ENCODE measurements around the gene CYP26B1. TPM values are rescaled to one million over a fixed set of nuclear protein-coding genes. Genes with fewer than 3 reads are reported as not detected.

Gene CYP26B1
- total RNA-seq, 1 experiment from 2014 or later, result 0.20 TPM

GRCh38 chr2:72178551-72178950 is 30.9 kb upstream of the CYP26B1 start:
- peaks cover 15% of the 10 kb centered on the region in 2 experiments for H3K4me1 Mint-ChIP-seq
- H3K4me3 Mint-ChIP-seq, result no peak overlapping the region
- Histone ChIP-seq H2BK20ac (ENCODE audit: low read depth, low read length, poor library complexity, severe bottlenecking) (no peak overlapping the region), H3K23ac (ENCODE audit: insufficient read length, low read depth, low read length) (no peak overlapping the region), H2BK120ac (ENCODE audit: low read depth, low read length, poor library complexity, severe bottlenecking) (no peak overlapping the region), H3K23me2 (ENCODE audit: insufficient read length, low read depth, low read length, poor library complexity, severe bottlenecking) (no peaks in the 10 kb centered on the region), H2BK5ac (ENCODE audit: insufficient read length, low read length) (no peak overlapping the region), H3K9ac (ENCODE audit: extremely low read depth, insufficient read length, low read length) (no peak overlapping the region), H2AFZ (ENCODE audit: low read length) (no peak overlapping the region), H4K5ac (ENCODE audit: insufficient read length, low read depth, low read length) (no peak overlapping the region), H3K4me2 (ENCODE audit: insufficient read depth, insufficient read length, low read length) (no peak overlapping the region), H3K4ac (ENCODE audit: low read depth, low read length) (no peak overlapping the region), H3K56ac (ENCODE audit: insufficient read length, low read depth, low read length) (no peak overlapping the region), H3K9me3 (ENCODE audit: control insufficient read depth, low read depth, low read length) (no peaks in the 10 kb centered on the region), H2BK15ac (ENCODE audit: low read depth, low read length) (no peak overlapping the region), H4K8ac (replicated peaks; ENCODE audit: insufficient read length, low read depth, low read length) (no peak overlapping the region), H4K20me1 (ENCODE audit: control insufficient read depth, insufficient read depth, insufficient read length) (no peaks in the 10 kb centered on the region), H3K27ac (ENCODE audit: insufficient read length, low read depth, low read length) (no peak overlapping the region), H3K79me1 (ENCODE audit: insufficient read depth, low read depth, low read length, poor library complexity, severe bottlenecking) (no peaks in the 10 kb centered on the region), H2AK5ac (ENCODE audit: insufficient read length, low read length) (no peak overlapping the region), H4K91ac (ENCODE audit: insufficient read length, low read depth, low read length) (no peak overlapping the region), H3K4me1 (ENCODE audit: insufficient read depth, low read length) (no peaks in the 10 kb centered on the region), H3K14ac (ENCODE audit: insufficient read depth, low read length) (no peak overlapping the region), H3K18ac (ENCODE audit: insufficient read length, low read depth, low read length) (no peak overlapping the region), H3K79me2 (ENCODE audit: insufficient read depth, low read length) (no peaks in the 10 kb centered on the region), H3T11ph (ENCODE audit: low read length) (no peak overlapping the region), H3K27me3 (ENCODE audit: insufficient read depth, low read length) (no peaks in the 10 kb centered on the region), H2BK12ac (ENCODE audit: insufficient read length, low read depth, low read length) (no peak overlapping the region)
- DNase-seq, result no peak
- H3K36me3 Mint-ChIP-seq (ENCODE audit: insufficient read depth in 1 of 3, low read depth in 3 of 3), result peaks cover 0 to 25% (median 3%) of the 10 kb centered on the region in 3 experiments; a peak in 5 of 7 replicates
- no peaks in the 10 kb centered on the region for H3K27me3 Mint-ChIP-seq (ENCODE audit: low read depth)
- H3K9me3 Mint-ChIP-seq, result no peaks in the 10 kb centered on the region; a peak in 1 of 5 replicates
- TF ChIP-seq CTCF (conservative IDR thresholded peaks at IDR 0.05), result no peak
- WGBS (ENCODE audit: extremely low coverage, insufficient read length, low lambda C conversion rate), result no CpG with 5 or more reads among the region's 2 CpGs
- peak overlapping the region in 1 of 3 experiments; percentile 50; a peak in 1 of 7 replicates for H3K27ac Mint-ChIP-seq
